ENCODE measurements around the gene MFRP. TPM values are rescaled to one million over a fixed set of nuclear protein-coding genes. Genes with fewer than 3 reads are reported as not detected.

MFRP gene
- total RNA-seq, 1 donor from 2014 or later, result not detected

DNA sequence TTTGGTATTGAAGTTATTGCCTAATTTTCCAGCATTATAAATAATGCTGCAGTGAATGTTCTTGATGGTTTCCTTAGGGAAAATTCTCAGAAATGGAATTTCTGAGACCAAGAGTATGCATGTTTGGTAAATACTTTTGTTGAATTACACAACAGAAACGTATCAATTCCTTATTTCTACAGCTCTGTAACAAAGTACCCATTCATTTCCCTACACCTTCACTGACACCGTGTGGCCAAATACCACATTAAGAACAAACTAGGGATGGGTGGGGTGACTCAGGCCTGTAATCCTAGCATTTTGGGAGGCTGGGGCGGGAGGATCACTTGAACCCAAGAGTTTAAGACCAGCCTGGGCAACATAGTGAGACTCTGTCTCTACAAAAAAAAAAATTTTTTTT is 51.3 kb downstream of the MFRP start:
- no peak overlapping the region for H3K27ac Mint-ChIP-seq (ENCODE audit: unreplicated experiment)
- H3K4me3 Mint-ChIP-seq, result no peak overlapping the region
- H3K9me3 Mint-ChIP-seq, result no peaks in the 10 kb centered on the region
- H3K4me1 Mint-ChIP-seq, result no peaks in the 10 kb centered on the region
- H3K27me3 Mint-ChIP-seq (ENCODE audit: low read depth), result no peaks in the 10 kb centered on the region
- DNase-seq (ENCODE audit: low read depth, low spot score), result no peak
- peaks cover 14% of the 10 kb centered on the region for H3K36me3 Mint-ChIP-seq (ENCODE audit: low read depth)
- TF ChIP-seq, protein P1, sequence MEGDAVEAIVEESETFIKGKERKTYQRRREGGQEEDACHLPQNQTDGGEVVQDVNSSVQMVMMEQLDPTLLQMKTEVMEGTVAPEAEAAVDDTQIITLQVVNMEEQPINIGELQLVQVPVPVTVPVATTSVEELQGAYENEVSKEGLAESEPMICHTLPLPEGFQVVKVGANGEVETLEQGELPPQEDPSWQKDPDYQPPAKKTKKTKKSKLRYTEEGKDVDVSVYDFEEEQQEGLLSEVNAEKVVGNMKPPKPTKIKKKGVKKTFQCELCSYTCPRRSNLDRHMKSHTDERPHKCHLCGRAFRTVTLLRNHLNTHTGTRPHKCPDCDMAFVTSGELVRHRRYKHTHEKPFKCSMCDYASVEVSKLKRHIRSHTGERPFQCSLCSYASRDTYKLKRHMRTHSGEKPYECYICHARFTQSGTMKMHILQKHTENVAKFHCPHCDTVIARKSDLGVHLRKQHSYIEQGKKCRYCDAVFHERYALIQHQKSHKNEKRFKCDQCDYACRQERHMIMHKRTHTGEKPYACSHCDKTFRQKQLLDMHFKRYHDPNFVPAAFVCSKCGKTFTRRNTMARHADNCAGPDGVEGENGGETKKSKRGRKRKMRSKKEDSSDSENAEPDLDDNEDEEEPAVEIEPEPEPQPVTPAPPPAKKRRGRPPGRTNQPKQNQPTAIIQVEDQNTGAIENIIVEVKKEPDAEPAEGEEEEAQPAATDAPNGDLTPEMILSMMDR (conservative IDR thresholded peaks at IDR 0.05), result no peak

DNA sequence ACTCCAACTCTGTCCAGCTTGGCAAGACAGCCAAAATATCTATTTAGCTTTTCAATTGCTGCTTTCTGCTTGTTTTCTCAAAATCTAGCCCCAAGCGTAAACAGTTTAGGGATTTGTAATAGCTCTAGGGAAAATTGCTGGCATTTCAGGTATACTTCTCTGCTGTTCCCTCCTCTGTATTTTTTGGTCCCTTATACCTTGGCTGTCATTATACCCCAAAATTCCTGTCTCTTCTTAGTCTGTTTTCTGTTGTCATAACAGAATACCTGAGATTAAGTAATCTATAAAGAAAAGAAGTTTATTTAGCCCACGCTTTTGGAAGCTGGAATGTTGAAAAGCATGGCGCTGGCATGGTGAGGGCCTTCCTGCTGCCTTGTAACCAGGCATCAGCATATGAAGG is 53.0 kb downstream of the MFRP start:
- Mint-ChIP-seq H3K27ac (ENCODE audit: unreplicated experiment) (no peak overlapping the region), H3K36me3 (ENCODE audit: low read depth) (peaks cover 14% of the 10 kb centered on the region), H3K27me3 (ENCODE audit: low read depth) (no peaks in the 10 kb centered on the region), H3K4me1 (no peaks in the 10 kb centered on the region), H3K9me3 (no peaks in the 10 kb centered on the region), H3K4me3 (no peak overlapping the region)
- no peak for DNase-seq (ENCODE audit: low read depth, low spot score)
- TF ChIP-seq, protein P1 (conservative IDR thresholded peaks at IDR 0.05), result no peak

DNA sequence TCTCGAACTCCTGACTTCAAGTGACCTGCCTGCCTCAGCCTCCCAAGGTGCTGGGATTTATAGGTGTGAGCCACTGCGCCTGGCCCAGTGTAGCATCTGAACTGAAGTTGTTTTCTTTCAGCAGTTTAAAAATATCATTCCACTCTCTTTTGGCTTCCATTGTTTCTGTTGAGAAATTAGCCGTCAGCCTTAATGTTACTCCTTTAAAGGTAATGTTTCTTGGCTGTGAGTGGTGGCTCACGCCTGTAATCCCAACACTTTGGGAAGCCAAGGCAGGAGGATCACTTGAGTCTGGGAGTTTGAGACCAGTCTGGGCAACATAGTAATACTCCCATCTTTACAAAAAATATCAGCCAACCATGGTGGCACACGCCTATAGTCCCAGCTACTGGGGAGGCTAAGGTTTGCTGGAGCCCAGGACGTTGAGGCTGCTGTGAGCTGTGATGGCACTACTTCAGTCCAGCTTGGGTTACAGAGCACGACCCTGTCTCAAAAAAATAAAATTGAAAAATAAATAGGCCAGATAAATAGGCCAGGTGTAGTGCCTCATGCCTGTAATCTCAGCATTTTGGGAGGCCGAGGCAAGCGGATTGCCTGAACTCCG is 55.5 kb downstream of the MFRP start:
- no peak overlapping the region for H3K4me3 Mint-ChIP-seq
- no peaks in the 10 kb centered on the region for H3K27me3 Mint-ChIP-seq (ENCODE audit: low read depth)
- DNase-seq (ENCODE audit: low read depth, low spot score), result no peak
- H3K36me3 Mint-ChIP-seq (ENCODE audit: low read depth), result peaks cover 16% of the 10 kb centered on the region
- H3K27ac Mint-ChIP-seq (ENCODE audit: unreplicated experiment), result no peak overlapping the region
- no peaks in the 10 kb centered on the region for H3K9me3 Mint-ChIP-seq
- H3K4me1 Mint-ChIP-seq, result no peaks in the 10 kb centered on the region
- TF ChIP-seq, protein P1 (conservative IDR thresholded peaks at IDR 0.05), result no peak

Small RNA genes within 50 kb of the gene (microRNA-seq; reads per million reads assigned to microRNA genes)
- gene MIR6756, result 1.8 reads per million

Other genes starting within 250 kb of the MFRP start
- gene DPAGT1, start 244.9 kb downstream of the MFRP start, total RNA-seq, result 48.8 and 49.5 TPM in 2 replicates
- gene C2CD2L, start 239.4 kb downstream of the MFRP start, total RNA-seq, result 9.8 and 10.0 TPM in 2 replicates
- gene HINFP, start 225.1 kb downstream of the MFRP start, total RNA-seq, result 38.5 and 38.6 TPM in 2 replicates
- gene ABCG4, start 197.7 kb downstream of the MFRP start, total RNA-seq, result 3.1 and 3.3 TPM in 2 replicates
- 9.1 and 9.3 TPM in 2 replicates for gene NLRX1, start 178.0 kb downstream of the MFRP start, total RNA-seq
- gene NHERF4, start 161.2 kb downstream of the MFRP start, total RNA-seq, result 0.14 and 0.42 TPM in 2 replicates
- 43.5 and 44.1 TPM in 2 replicates for gene CBL, start 140.4 kb downstream of the MFRP start, total RNA-seq
- 61.6 and 66.7 TPM in 2 replicates for gene MCAM, start 29.6 kb downstream of the MFRP start, total RNA-seq
- gene RNF26, start 12.2 kb downstream of the MFRP start, total RNA-seq, result 47.9 and 51.8 TPM in 2 replicates
- 1.9 and 2.1 TPM in 2 replicates for gene C1QTNF5, start 5.8 kb downstream of the MFRP start, total RNA-seq
- 3.4 and 3.7 TPM in 2 replicates for gene USP2, start 35.0 kb upstream of the MFRP start, total RNA-seq
- 75.4 and 90.3 TPM in 2 replicates for gene THY1, start 76.5 kb upstream of the MFRP start, total RNA-seq

All from neural crest cell (in vitro differentiated cells).